Measurements from ENCODE around the gene RXFP1.

RXFP1 gene

DNA sequence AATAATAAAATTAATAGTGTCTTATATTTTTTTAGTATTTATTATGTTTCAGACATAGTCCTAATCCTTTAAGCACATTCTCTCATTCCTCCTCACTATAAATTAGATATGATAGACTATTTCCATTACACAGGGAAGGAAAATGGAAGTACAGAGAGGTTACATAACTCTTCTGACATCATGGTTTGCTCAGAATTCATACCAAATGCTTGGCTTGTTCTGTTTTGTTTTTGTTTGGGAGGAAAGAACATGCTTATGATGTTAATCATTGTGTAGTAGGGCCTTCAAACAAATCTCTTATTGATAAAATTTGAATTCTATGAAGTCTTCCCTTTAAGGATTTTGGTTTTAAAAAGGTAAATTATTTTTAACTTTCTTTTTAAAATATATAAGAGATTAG lies 59.5 kb downstream of the RXFP1 start:
- 0 out of 2 replicates have a peak, but pooled peaks cover 1% of the 10 kb centered on the region for H3K4me1 ChIP-seq (ENCODE audit: control insufficient read depth, insufficient read depth, low read length)
- H3K36me3 ChIP-seq (ENCODE audit: control insufficient read depth, insufficient read depth, low read length): no peaks in the 10 kb centered on the region
- no peak for DNase-seq (ENCODE audit: low read depth, low spot score)
- no peak overlapping the region for H3K27ac ChIP-seq (ENCODE audit: low read length)
- no peak overlapping the region for H3K4me3 ChIP-seq (ENCODE audit: low read length)
- H3K27me3 ChIP-seq (ENCODE audit: control insufficient read depth, insufficient read depth, low read length): no peaks in the 10 kb centered on the region
- H3K9me3 ChIP-seq (ENCODE audit: control insufficient read depth, insufficient read depth, low read length): no peaks in the 10 kb centered on the region

- Histone ChIP-seq H3K27me3 (ENCODE audit: control insufficient read depth, insufficient read depth, low read length) (no peaks in the 10 kb centered on the region), H3K36me3 (ENCODE audit: control insufficient read depth, insufficient read depth, low read length) (no peaks in the 10 kb centered on the region), H3K27ac (ENCODE audit: low read length) (no peak overlapping the region), H3K9me3 (ENCODE audit: control insufficient read depth, insufficient read depth, low read length) (no peaks in the 10 kb centered on the region), H3K4me1 (ENCODE audit: control insufficient read depth, insufficient read depth, low read length) (no peaks in the 10 kb centered on the region), H3K4me3 (ENCODE audit: low read length) (no peak overlapping the region)
- no CpG with 5 or more reads among the region's 4 CpGs for WGBS (ENCODE audit: insufficient coverage, insufficient read length)
- DNase-seq (ENCODE audit: low read depth, low spot score): no peak
Observed at GRCh38 chr4:158586881-158587280, 65.2 kb downstream of the RXFP1 start.

GRCh38 chr4:158588285-158588684 lies 66.6 kb downstream of the RXFP1 start:
- H3K36me3 ChIP-seq (ENCODE audit: control insufficient read depth, insufficient read depth, low read length): no peaks in the 10 kb centered on the region
- H3K27ac ChIP-seq (ENCODE audit: low read length): no peak overlapping the region
- no peak for DNase-seq (ENCODE audit: low read depth, low spot score)
- no peak overlapping the region for H3K4me3 ChIP-seq (ENCODE audit: low read length)
- no peaks in the 10 kb centered on the region for H3K9me3 ChIP-seq (ENCODE audit: control insufficient read depth, insufficient read depth, low read length)
- no peaks in the 10 kb centered on the region for H3K27me3 ChIP-seq (ENCODE audit: control insufficient read depth, insufficient read depth, low read length)
- no CpG with 5 or more reads among the region's 6 CpGs for WGBS (ENCODE audit: insufficient coverage, insufficient read length)
- no peaks in the 10 kb centered on the region for H3K4me1 ChIP-seq (ENCODE audit: control insufficient read depth, insufficient read depth, low read length)

GRCh38 chr4:158588777-158589176 lies 67.1 kb downstream of the RXFP1 start:
- Histone ChIP-seq H3K27ac (ENCODE audit: low read length) (no peak overlapping the region), H3K36me3 (ENCODE audit: control insufficient read depth, insufficient read depth, low read length) (no peaks in the 10 kb centered on the region), H3K27me3 (ENCODE audit: control insufficient read depth, insufficient read depth, low read length) (no peaks in the 10 kb centered on the region), H3K9me3 (ENCODE audit: control insufficient read depth, insufficient read depth, low read length) (no peaks in the 10 kb centered on the region), H3K4me3 (ENCODE audit: low read length) (no peak overlapping the region), H3K4me1 (ENCODE audit: control insufficient read depth, insufficient read depth, low read length) (no peaks in the 10 kb centered on the region)
- no peak for DNase-seq (ENCODE audit: low read depth, low spot score)
- whole genome bisulfite sequencing (ENCODE audit: insufficient coverage, insufficient read length): no CpG with 5 or more reads among the region's 5 CpGs

GRCh38 chr4:158590306-158590705 lies 68.6 kb downstream of the RXFP1 start:
- no peak for DNase-seq (ENCODE audit: low read depth, low spot score)
- Histone ChIP-seq H3K9me3 (ENCODE audit: control insufficient read depth, insufficient read depth, low read length) (no peaks in the 10 kb centered on the region), H3K4me3 (ENCODE audit: low read length) (no peak overlapping the region), H3K36me3 (ENCODE audit: control insufficient read depth, insufficient read depth, low read length) (no peaks in the 10 kb centered on the region), H3K27me3 (ENCODE audit: control insufficient read depth, insufficient read depth, low read length) (no peaks in the 10 kb centered on the region), H3K27ac (ENCODE audit: low read length) (no peak overlapping the region), H3K4me1 (ENCODE audit: control insufficient read depth, insufficient read depth, low read length) (no peaks in the 10 kb centered on the region)
- no CpG with 5 or more reads among the region's 4 CpGs for WGBS (ENCODE audit: insufficient coverage, insufficient read length)

GRCh38 chr4:158590824-158591223 lies 69.1 kb downstream of the RXFP1 start:
- no peak overlapping the region for H3K4me3 ChIP-seq (ENCODE audit: low read length)
- no peaks in the 10 kb centered on the region for H3K4me1 ChIP-seq (ENCODE audit: control insufficient read depth, insufficient read depth, low read length)
- no peak for DNase-seq (ENCODE audit: low read depth, low spot score)
- H3K36me3 ChIP-seq (ENCODE audit: control insufficient read depth, insufficient read depth, low read length): no peaks in the 10 kb centered on the region
- no peaks in the 10 kb centered on the region for H3K9me3 ChIP-seq (ENCODE audit: control insufficient read depth, insufficient read depth, low read length)
- H3K27ac ChIP-seq (ENCODE audit: low read length): no peak overlapping the region
- WGBS (ENCODE audit: insufficient coverage, insufficient read length): no CpG with 5 or more reads among the region's 3 CpGs
- no peaks in the 10 kb centered on the region for H3K27me3 ChIP-seq (ENCODE audit: control insufficient read depth, insufficient read depth, low read length)

DNA sequence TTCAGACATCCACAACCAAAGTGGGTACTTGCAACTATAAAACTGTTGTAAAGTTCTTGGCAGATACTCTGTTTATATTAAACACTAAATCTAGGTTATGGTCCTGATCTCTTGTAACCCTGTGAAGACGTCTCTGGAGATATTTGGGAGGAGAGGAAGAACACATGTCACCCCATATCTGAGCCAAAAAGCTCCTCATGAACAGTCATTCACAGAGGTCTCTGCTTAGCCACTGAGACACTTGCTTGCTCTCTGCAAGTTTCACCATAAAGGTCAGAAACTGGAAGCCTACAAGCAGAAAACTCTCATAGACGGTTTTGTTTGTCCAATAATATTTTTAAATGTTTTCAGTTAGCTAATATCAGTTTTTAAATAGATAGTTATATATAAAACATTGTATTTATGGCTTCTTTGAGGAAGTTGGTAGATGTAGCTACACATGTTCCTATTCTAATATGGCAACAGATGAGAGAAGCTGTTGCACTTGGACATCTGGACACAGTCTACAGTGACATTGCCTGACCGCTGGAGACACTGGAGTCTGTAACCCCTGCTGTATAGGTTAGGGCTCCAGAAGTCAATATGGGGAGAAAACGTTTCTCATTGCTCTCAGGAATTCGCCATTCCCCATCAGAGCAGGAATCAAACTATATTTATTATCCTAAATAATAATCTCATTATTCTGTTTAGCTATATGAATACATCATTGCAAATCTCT lies 76.4 kb downstream of the RXFP1 start:
- Histone ChIP-seq H3K27ac (ENCODE audit: low read length) (no peak overlapping the region), H3K4me3 (ENCODE audit: low read length) (no peak overlapping the region), H3K4me1 (ENCODE audit: control insufficient read depth, insufficient read depth, low read length) (no peaks in the 10 kb centered on the region), H3K36me3 (ENCODE audit: control insufficient read depth, insufficient read depth, low read length) (no peaks in the 10 kb centered on the region), H3K9me3 (ENCODE audit: control insufficient read depth, insufficient read depth, low read length) (no peaks in the 10 kb centered on the region), H3K27me3 (ENCODE audit: control insufficient read depth, insufficient read depth, low read length) (no peaks in the 10 kb centered on the region)
- DNase-seq (ENCODE audit: low read depth, low spot score): no peak
- WGBS (ENCODE audit: insufficient coverage, insufficient read length): no CpG with 5 or more reads among the region's 5 CpGs

- no peak overlapping the region for H3K27ac ChIP-seq (ENCODE audit: low read length)
- WGBS (ENCODE audit: insufficient coverage, insufficient read length): no CpG with 5 or more reads among the region's 4 CpGs
- no peak overlapping the region for H3K4me3 ChIP-seq (ENCODE audit: low read length)
- H3K9me3 ChIP-seq (ENCODE audit: control insufficient read depth, insufficient read depth, low read length): no peaks in the 10 kb centered on the region
- H3K4me1 ChIP-seq (ENCODE audit: control insufficient read depth, insufficient read depth, low read length): no peaks in the 10 kb centered on the region
- DNase-seq (ENCODE audit: low read depth, low spot score): no peak
- no peaks in the 10 kb centered on the region for H3K36me3 ChIP-seq (ENCODE audit: control insufficient read depth, insufficient read depth, low read length)
- H3K27me3 ChIP-seq (ENCODE audit: control insufficient read depth, insufficient read depth, low read length): no peaks in the 10 kb centered on the region
Observed at GRCh38 chr4:158599150-158599549, 77.5 kb downstream of the RXFP1 start.

DNA sequence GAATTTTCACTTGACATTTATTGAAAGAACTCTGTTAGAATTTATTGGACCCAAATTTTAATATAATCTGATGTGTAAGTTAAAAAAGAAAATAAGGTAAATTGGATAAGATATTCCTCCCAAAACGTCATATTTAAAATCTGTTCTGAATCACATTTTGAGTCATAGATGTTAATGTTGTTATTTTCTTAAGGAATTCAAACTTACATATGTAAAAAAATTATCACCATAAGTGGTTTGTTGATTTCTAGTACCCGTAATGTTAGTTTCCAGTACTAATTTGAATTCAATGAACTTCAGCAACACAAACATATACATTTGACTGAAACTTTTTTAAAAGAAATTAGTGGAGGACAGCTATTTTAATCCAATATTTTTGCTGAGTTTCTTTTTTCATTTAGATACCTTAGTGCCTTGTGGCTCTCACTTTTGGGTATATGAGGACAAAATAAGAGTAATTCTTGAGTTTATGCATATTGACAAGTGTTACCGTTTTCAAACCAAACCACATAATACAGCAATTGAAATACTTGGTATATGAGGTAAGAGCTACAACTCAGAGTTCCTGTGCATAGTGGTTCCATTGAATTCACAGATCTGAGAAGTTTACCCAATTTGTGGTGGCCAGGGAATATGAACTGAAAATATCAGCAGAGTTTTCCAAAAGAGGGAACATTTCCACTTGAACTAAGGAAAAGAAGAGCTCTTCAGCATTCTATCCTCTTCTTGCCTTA lies 78.2 kb downstream of the RXFP1 start:
- DNase-seq (ENCODE audit: low read depth, low spot score): no peak
- Histone ChIP-seq H3K4me1 (ENCODE audit: control insufficient read depth, insufficient read depth, low read length) (no peaks in the 10 kb centered on the region), H3K9me3 (ENCODE audit: control insufficient read depth, insufficient read depth, low read length) (no peaks in the 10 kb centered on the region), H3K4me3 (ENCODE audit: low read length) (no peak overlapping the region), H3K36me3 (ENCODE audit: control insufficient read depth, insufficient read depth, low read length) (no peaks in the 10 kb centered on the region), H3K27me3 (ENCODE audit: control insufficient read depth, insufficient read depth, low read length) (no peaks in the 10 kb centered on the region), H3K27ac (ENCODE audit: low read length) (no peak overlapping the region)
- no CpG with 5 or more reads among the region's 3 CpGs for WGBS (ENCODE audit: insufficient coverage, insufficient read length)

DNA sequence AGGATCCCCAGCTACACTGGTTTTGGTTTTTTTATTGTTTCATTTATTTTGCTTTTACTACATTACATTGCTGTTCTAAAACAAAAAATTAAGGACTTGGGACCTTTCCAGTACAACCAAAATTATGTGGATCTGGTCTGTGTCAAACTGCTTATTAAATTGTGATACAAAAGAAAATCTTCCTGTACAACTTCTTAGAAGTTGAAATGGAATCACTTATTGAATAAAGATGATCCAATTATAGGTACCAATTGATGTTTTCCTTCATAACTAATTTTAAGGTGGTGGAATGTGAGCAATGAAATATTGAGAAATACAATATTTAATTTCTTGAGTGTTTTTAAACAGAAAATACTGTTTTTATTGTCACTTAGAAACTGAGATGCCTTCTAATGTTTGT lies 82.7 kb downstream of the RXFP1 start:
- H3K27me3 ChIP-seq (ENCODE audit: control insufficient read depth, insufficient read depth, low read length): no peaks in the 10 kb centered on the region
- no peak overlapping the region for H3K4me3 ChIP-seq (ENCODE audit: low read length)
- DNase-seq (ENCODE audit: low read depth, low spot score): no peak
- H3K9me3 ChIP-seq (ENCODE audit: control insufficient read depth, insufficient read depth, low read length): no peaks in the 10 kb centered on the region
- H3K27ac ChIP-seq (ENCODE audit: low read length): no peak overlapping the region
- no peaks in the 10 kb centered on the region for H3K4me1 ChIP-seq (ENCODE audit: control insufficient read depth, insufficient read depth, low read length)
- H3K36me3 ChIP-seq (ENCODE audit: control insufficient read depth, insufficient read depth, low read length): no peaks in the 10 kb centered on the region

- no peak for DNase-seq (ENCODE audit: low read depth, low spot score)
- no peaks in the 10 kb centered on the region for H3K36me3 ChIP-seq (ENCODE audit: control insufficient read depth, insufficient read depth, low read length)
- H3K4me3 ChIP-seq (ENCODE audit: low read length): no peak overlapping the region
- WGBS (ENCODE audit: insufficient coverage, insufficient read length): no CpG with 5 or more reads among the region's 6 CpGs
- H3K9me3 ChIP-seq (ENCODE audit: control insufficient read depth, insufficient read depth, low read length): no peaks in the 10 kb centered on the region
- no peak overlapping the region for H3K27ac ChIP-seq (ENCODE audit: low read length)
- H3K4me1 ChIP-seq (ENCODE audit: control insufficient read depth, insufficient read depth, low read length): no peaks in the 10 kb centered on the region
- H3K27me3 ChIP-seq (ENCODE audit: control insufficient read depth, insufficient read depth, low read length): no peaks in the 10 kb centered on the region
Observed at GRCh38 chr4:158605393-158605792, 83.7 kb downstream of the RXFP1 start.

Measured in iPS DF 6.9 (cell line).